Measurements from ENCODE around the gene EFCAB11. TPM values are rescaled to one million over a fixed set of nuclear protein-coding genes. Genes with fewer than 3 reads are reported as not detected.

Gene EFCAB11
- total RNA-seq, 1 experiment from 2014 or later, result 18.1 TPM

- Histone ChIP-seq H3K27me3 (ENCODE audit: insufficient read depth, low read length) (no peaks in the 10 kb centered on the region), H3K4me3 (replicated peaks in 1 of 2; ENCODE audit: low read depth in 1 of 2, low read length in 2 of 2) (no peak overlapping the region), H3K9ac (ENCODE audit: low read length) (no peak overlapping the region), H4K20me1 (ENCODE audit: insufficient read depth) (no peaks in the 10 kb centered on the region), H3K9me3 (ENCODE audit: control insufficient read depth in 1 of 2, insufficient read depth in 1 of 2, low read depth in 1 of 2, low read length in 2 of 2) (no peaks in the 10 kb centered on the region), H3K4me1 (ENCODE audit: control insufficient read depth in 1 of 2, insufficient read depth in 2 of 2, low read length in 2 of 2) (no peaks in the 10 kb centered on the region), H3K4me2 (ENCODE audit: low read length) (no peak overlapping the region), H3K9me2 (ENCODE audit: insufficient read depth) (no peaks in the 10 kb centered on the region), H3K79me2 (ENCODE audit: insufficient read depth, low read length) (no peaks in the 10 kb centered on the region), H2AFZ (ENCODE audit: low read depth, low read length, poor library complexity, severe bottlenecking) (no peak overlapping the region), H3K27ac (ENCODE audit: low read depth, low read length) (no peak overlapping the region), H3K36me3 (ENCODE audit: control insufficient read depth in 1 of 2, insufficient read depth in 2 of 2, low read length in 2 of 2) (no peaks in the 10 kb centered on the region)
- intact Hi-C loops (cut with micrococcal nuclease), result no loop called here
- no TSS peak for BruUV-seq (replicated peaks)
- TF ChIP-seq POLR2A (IDR thresholded peaks at IDR 0.05; ENCODE audit: borderline replicate concordance, extremely low read depth, insufficient read depth, insufficient read length) (no peak), EZH2phosphoT487 (IDR thresholded peaks at IDR 0.05; ENCODE audit: borderline replicate concordance) (no peak), ZNF274 (IDR thresholded peaks at IDR 0.05; ENCODE audit: low read depth, low read length) (no peak), ZBTB33 (IDR thresholded peaks at IDR 0.05; ENCODE audit: extremely low read depth, insufficient replicate concordance, low read length) (no peak), CTCF (IDR thresholded peaks at IDR 0.05 in 2 of 3, conservative IDR thresholded peaks at IDR 0.05 in 1 of 3; ENCODE audit: borderline replicate concordance in 1 of 3, insufficient read depth in 1 of 3, low read depth in 2 of 3, low read length in 2 of 3) (no peak), CEBPB (IDR thresholded peaks at IDR 0.05; ENCODE audit: low read depth) (no peak), ATF3 (IDR thresholded peaks at IDR 0.05) (no peak), RAD21 (IDR thresholded peaks at IDR 0.05; ENCODE audit: low read depth) (no peak), YY1 (IDR thresholded peaks at IDR 0.05; ENCODE audit: extremely low read depth, insufficient replicate concordance, low read depth, low read length) (no peak), POLR2AphosphoS5 (IDR thresholded peaks at IDR 0.05; ENCODE audit: low read depth, low read length) (no peak), SRF (IDR thresholded peaks at IDR 0.05; ENCODE audit: low read depth) (no peak), SIN3A (IDR thresholded peaks at IDR 0.05; ENCODE audit: low read depth) (no peak), TCF7L2 (IDR thresholded peaks at IDR 0.05; ENCODE audit: borderline replicate concordance, extremely low read depth, insufficient read depth, insufficient read length) (no peak)
- DNase-seq (ENCODE audit: low read depth, low spot score) (no peak), ATAC-seq (no peak)
- ChIA-PET RAD21 (ENCODE audit: low non-redundant PET in 1 of 2, low total read pairs in 2 of 2, uncharacterized antibody in 2 of 2, unreplicated experiment in 2 of 2) (no interaction called here), CTCF (no interaction called here), POLR2A (no interaction called here)
Measured at GRCh38 chr14:89805501-89805900, 149.0 kb downstream of the EFCAB11 start.
